ENCODE measurements around the gene NRG3.

Gene NRG3

GRCh38 chr10:82506680-82507376 lies 631.8 kb downstream of the NRG3 start:
- no peak for DNase-seq

- no peak for DNase-seq
These were observed 640.3 kb downstream of the NRG3 start for GRCh38 chr10:82515256-82515655.

GRCh38 chr10:82529062-82529461 lies 654.1 kb downstream of the NRG3 start:
- no peak for DNase-seq

- no peak for DNase-seq
These were observed 660.5 kb downstream of the NRG3 start for GRCh38 chr10:82535457-82535856.

GRCh38 chr10:82536668-82537067 lies 661.7 kb downstream of the NRG3 start:
- DNase-seq: no peak

GRCh38 chr10:82538272-82538671 lies 663.3 kb downstream of the NRG3 start:
- DNase-seq: no peak

- DNase-seq: no peak
These were observed 668.6 kb downstream of the NRG3 start for GRCh38 chr10:82543631-82544030.

- no peak for DNase-seq
These were observed 669.4 kb downstream of the NRG3 start for GRCh38 chr10:82544377-82544776.

GRCh38 chr10:82551506-82551905 lies 676.5 kb downstream of the NRG3 start:
- DNase-seq: no peak

- DNase-seq: no peak
These were observed 677.3 kb downstream of the NRG3 start for GRCh38 chr10:82552267-82552666.

GRCh38 chr10:82554381-82554780 lies 679.4 kb downstream of the NRG3 start:
- DNase-seq: no peak

- no peak for DNase-seq
These were observed 683.1 kb downstream of the NRG3 start for GRCh38 chr10:82558014-82558607.

- DNase-seq: no peak
These were observed 689.6 kb downstream of the NRG3 start for GRCh38 chr10:82564353-82565196.

- DNase-seq: no peak
These were observed 690.2 kb downstream of the NRG3 start for GRCh38 chr10:82565197-82565575.

- no peak for DNase-seq
These were observed 697.8 kb downstream of the NRG3 start for GRCh38 chr10:82572744-82573143.

- no peak for DNase-seq
These were observed 699.1 kb downstream of the NRG3 start for GRCh38 chr10:82574081-82574480.

- no peak for DNase-seq
These were observed 700.3 kb downstream of the NRG3 start for GRCh38 chr10:82575318-82575717.

GRCh38 chr10:82576093-82576492 lies 701.1 kb downstream of the NRG3 start:
- no peak for DNase-seq

GRCh38 chr10:82581940-82582339 lies 706.9 kb downstream of the NRG3 start:
- DNase-seq: no peak

- no peak for DNase-seq
These were observed 716.4 kb downstream of the NRG3 start for GRCh38 chr10:82591421-82591820.

- no peak for DNase-seq
These were observed 722.8 kb downstream of the NRG3 start for GRCh38 chr10:82597840-82598239.

- no peak for DNase-seq
These were observed 734.9 kb downstream of the NRG3 start for GRCh38 chr10:82609845-82610244.

GRCh38 chr10:82618007-82618406 lies 743.0 kb downstream of the NRG3 start:
- DNase-seq: no peak

GRCh38 chr10:82621680-82622079 lies 746.7 kb downstream of the NRG3 start:
- DNase-seq: no peak

All from activated CD4-positive, alpha-beta T cell treated with anti-CD3 and anti-CD28 coated beads for 4 hours (primary cell).